Naive B cell (primary cell): ENCODE data around the gene TMEM135. TPM values are rescaled to one million over a fixed set of nuclear protein-coding genes. Genes with fewer than 3 reads are reported as not detected.
A peak's percentile ranks its signal among the peaks of the same experiment; 100 is the strongest.
"Not testable (repeated sequence)": the region's sequence is repeated elsewhere in the genome, so short reads cannot be mapped to it uniquely, and the experiment has no call there.

ENCODE experiments used
- ATAC-seq, 2 donors: fragments of 150-1000 bp; cut with Tn5 transposase; 2 replicates each; pipeline ENCODE4 v1.10.0; 2021; ENCODE audit warnings: low read depth in 2 of 2, mild to moderate bottlenecking in 2 of 2, moderate library complexity in 2 of 2
- DNase-seq: peaks from one replicate; pipeline ENCODE4 v3.0.0; 2022
- H3K27ac Mint-ChIP-seq, 6 donors: one replicate each; pipeline ENCODE4 v1.8.0; 2020 to 2022; ENCODE audit warnings: mild to moderate bottlenecking in 6 of 6, mixed read lengths in 6 of 6, moderate library complexity in 5 of 6, inconsistent platforms in 2 of 6
- H3K27me3 Mint-ChIP-seq, 3 donors: one replicate each; pipeline ENCODE4 v1.8.0; 2021 to 2022; ENCODE audit warnings: mixed read lengths in 3 of 3, mild to moderate bottlenecking in 1 of 3
- H3K36me3 Mint-ChIP-seq, 2 donors: one replicate each; pipeline ENCODE4 v1.8.0; 2020 to 2022; ENCODE audit warnings: mixed read lengths in 2 of 2, inconsistent platforms in 1 of 2, mild to moderate bottlenecking in 1 of 2
- H3K4me1 Mint-ChIP-seq, 3 donors: one replicate each; pipeline ENCODE4 v1.8.0; 2020 to 2022; ENCODE audit warnings: mixed read lengths in 3 of 3, inconsistent platforms in 1 of 3, mild to moderate bottlenecking in 1 of 3, moderate library complexity in 1 of 3
- H3K4me3 Mint-ChIP-seq, 8 donors: one replicate each; pipeline ENCODE4 v1.8.0; 2020 to 2022; ENCODE audit warnings: mild to moderate bottlenecking in 8 of 8, mixed read lengths in 8 of 8, moderate library complexity in 8 of 8, inconsistent platforms in 2 of 8
- H3K9me3 Mint-ChIP-seq, 7 donors: one replicate each; pipeline ENCODE4 v1.8.0; 2020 to 2022; ENCODE audit warnings: mixed read lengths in 7 of 7, mild to moderate bottlenecking in 5 of 7, inconsistent platforms in 2 of 7, moderate library complexity in 1 of 7
- polyA plus RNA-seq, 6 donors: library from polyadenylated mRNA; unstranded; fragments of 300-500 nt; fragmentation: Illumina TruSeq; gene quantifications; one replicate each; pipeline ENCODE4 v1.2.3, GENCODE V29; 2021; ENCODE audit warnings: low read depth in 6 of 6

TMEM135 gene
- polyA plus RNA-seq, 6 donors from 2014 or later: 1.1 to 12.2 (median 4.2) TPM

DNA sequence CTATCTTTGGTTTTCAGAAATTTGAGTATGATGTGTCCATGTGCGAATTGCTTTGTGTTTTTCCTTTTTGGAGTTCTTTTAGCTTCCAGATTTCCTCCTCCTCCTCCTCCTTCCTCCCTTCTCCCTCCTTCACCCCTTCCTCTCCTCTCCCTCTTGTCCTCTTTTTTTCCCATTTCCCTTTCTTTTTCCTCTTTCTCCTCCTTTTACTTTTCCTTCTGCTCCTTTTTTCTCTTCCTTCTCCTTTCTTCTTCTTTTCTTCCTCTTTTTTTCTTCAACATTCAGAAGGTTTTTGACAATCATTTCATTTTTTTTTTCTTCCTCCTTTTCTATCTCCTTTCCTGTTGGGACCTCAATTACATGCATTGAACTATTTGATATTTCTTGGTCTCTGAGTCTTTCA is 104.9 kb downstream of the TMEM135 start:
- Mint-ChIP-seq H3K9me3 (peaks cover 3 to 25% (median 16%) of the 10 kb centered on the region in 7 donors), H3K36me3 (peaks cover 0 to 26% of the 10 kb centered on the region in 2 donors), H3K27ac (peak overlapping the region in 3 of 6 donors; percentile 13 to 94 (median 82)), H3K4me1 (peaks cover 4 to 20% (median 13%) of the 10 kb centered on the region in 3 donors), H3K27me3 (no peaks in the 10 kb centered on the region), H3K4me3 (no peak overlapping the region)
- no peak for ATAC-seq
- DNase-seq: no peak

DNA sequence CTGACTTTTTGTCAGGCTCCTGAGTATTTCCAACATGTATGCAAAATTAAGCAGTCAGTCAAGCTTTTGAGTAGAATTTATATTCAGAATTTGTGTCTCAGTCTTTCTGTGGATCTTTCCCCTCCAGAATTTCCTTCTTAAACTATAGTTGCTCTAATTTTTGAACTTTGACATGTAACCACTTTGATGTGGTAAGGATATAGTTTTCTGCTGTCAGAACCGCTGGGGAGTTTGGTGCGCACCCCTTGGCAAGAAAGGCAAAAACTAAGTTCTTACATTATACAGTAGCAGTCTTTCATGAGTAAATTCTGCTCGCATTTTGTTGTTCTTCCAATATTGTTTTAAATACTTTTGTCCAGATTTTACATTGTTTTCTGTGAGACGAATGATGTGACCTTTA is 105.9 kb downstream of the TMEM135 start:
- H3K9me3 Mint-ChIP-seq: peaks cover 3 to 20% (median 16%) of the 10 kb centered on the region in 7 donors
- H3K4me1 Mint-ChIP-seq: peaks cover 4 to 20% (median 13%) of the 10 kb centered on the region in 3 donors
- ATAC-seq: no peak
- no peak for DNase-seq
- no peaks in the 10 kb centered on the region for H3K27me3 Mint-ChIP-seq
- no peak overlapping the region for H3K4me3 Mint-ChIP-seq
- H3K36me3 Mint-ChIP-seq: peaks cover 0 to 23% of the 10 kb centered on the region in 2 donors
- H3K27ac Mint-ChIP-seq: no peak overlapping the region

DNA sequence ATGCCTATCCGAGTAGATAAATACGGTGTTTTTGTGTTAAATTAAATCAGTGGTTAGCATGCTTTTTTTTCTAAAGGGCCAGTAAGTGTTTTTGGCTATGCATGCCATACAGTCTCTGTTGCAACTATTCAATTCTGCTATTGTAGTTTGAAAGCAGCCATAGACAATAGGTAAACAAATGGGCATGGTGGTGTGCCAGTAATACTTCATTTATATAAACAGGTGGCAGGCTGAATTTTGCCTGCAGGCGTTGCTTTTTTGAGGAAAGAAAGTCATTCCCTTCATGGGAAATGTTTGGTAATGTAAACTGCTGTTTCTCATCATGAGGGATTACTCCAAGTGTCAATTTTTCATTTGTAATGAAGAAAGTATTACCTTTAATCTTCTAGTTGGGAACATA is 106.5 kb downstream of the TMEM135 start:
- Mint-ChIP-seq H3K27ac (no peak overlapping the region), H3K9me3 (peaks cover 3 to 17% (median 11%) of the 10 kb centered on the region in 7 donors), H3K4me3 (no peak overlapping the region), H3K4me1 (peaks cover 4 to 20% (median 16%) of the 10 kb centered on the region in 3 donors), H3K36me3 (peaks cover 0 to 17% of the 10 kb centered on the region in 2 donors), H3K27me3 (no peaks in the 10 kb centered on the region)
- ATAC-seq: no peak
- no peak for DNase-seq

DNA sequence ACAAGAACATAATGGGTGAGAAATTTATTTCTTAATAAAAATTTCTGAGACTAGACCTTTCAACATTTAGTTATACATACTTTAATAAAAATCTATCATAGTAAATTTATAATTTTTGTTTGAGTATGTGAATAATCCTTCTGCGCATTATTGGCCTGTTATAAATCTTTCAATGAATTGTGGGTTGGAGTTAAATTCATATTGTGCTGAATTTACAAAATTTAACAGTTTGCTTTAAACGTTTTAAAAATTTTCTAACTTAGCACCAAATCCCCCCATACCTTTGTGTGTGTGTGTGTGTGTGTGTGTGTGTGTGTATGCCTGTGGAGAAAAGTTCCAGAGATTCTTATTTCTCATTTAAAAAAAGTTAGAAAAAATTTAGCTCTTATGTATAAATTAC is 111.0 kb downstream of the TMEM135 start:
- no peaks in the 10 kb centered on the region for H3K27me3 Mint-ChIP-seq
- H3K4me3 Mint-ChIP-seq: no peak overlapping the region
- H3K36me3 Mint-ChIP-seq: peaks cover 8 to 20% of the 10 kb centered on the region in 2 donors
- H3K27ac Mint-ChIP-seq: no peak overlapping the region
- DNase-seq (no peak), ATAC-seq (no peak)
- peaks cover 0 to 17% (median 4%) of the 10 kb centered on the region in 7 donors for H3K9me3 Mint-ChIP-seq
- peaks cover 4 to 28% (median 12%) of the 10 kb centered on the region in 3 donors for H3K4me1 Mint-ChIP-seq

DNA sequence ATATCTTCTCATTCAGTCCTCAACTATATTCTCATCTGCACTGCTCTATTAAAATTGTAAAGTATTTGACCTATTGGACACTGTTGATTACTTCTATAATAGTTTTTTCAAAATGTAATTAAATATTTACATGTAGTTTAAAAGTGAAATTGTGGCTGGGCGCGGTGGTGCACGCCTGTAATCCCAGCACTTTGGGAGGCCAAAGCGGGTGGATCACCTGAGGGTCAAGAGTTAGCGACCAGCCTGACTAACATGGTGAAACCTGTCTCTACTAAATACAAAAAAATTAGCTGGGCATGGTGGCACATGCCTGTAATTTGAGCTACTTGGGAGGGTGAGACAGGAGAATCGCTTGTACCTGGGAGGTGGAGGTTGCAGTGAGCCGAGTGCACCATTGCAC is 112.0 kb downstream of the TMEM135 start:
- not testable (repeated sequence) for DNase-seq, H3K27ac Mint-ChIP-seq, H3K4me3 Mint-ChIP-seq, ATAC-seq, H3K27me3 Mint-ChIP-seq
- peaks cover 0 to 17% (median 4%) of the 10 kb centered on the region in 7 donors for H3K9me3 Mint-ChIP-seq
- peaks cover 8 to 37% (median 20%) of the 10 kb centered on the region in 3 donors for H3K4me1 Mint-ChIP-seq
- H3K36me3 Mint-ChIP-seq: peaks cover 8 to 20% of the 10 kb centered on the region in 2 donors

DNA sequence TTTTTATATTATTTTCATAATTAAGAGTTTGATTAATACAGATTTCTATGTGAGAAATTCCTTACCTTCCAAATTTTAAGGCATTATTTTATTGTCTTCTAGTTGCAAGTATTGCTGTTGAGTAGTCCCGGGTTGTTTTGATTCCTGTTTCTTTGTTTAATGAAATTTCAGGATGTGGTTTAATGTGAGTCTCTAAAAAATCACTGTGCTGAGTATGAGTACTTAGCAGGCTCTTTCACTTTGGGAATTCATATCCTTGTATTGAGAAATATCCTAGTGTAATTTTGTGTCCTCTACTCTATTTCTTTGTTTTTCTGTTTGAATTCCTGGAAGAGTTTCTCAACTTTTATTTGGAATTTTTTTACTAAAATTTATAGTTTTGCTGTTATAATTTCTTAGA is 113.2 kb downstream of the TMEM135 start:
- Mint-ChIP-seq H3K4me1 (peaks cover 13 to 44% (median 15%) of the 10 kb centered on the region in 3 donors), H3K36me3 (peaks cover 8 to 12% of the 10 kb centered on the region in 2 donors), H3K9me3 (peaks cover 0 to 17% (median 4%) of the 10 kb centered on the region in 7 donors), H3K27ac (no peak overlapping the region), H3K4me3 (no peak overlapping the region), H3K27me3 (no peaks in the 10 kb centered on the region)
- ATAC-seq (no peak), DNase-seq (no peak)

DNA sequence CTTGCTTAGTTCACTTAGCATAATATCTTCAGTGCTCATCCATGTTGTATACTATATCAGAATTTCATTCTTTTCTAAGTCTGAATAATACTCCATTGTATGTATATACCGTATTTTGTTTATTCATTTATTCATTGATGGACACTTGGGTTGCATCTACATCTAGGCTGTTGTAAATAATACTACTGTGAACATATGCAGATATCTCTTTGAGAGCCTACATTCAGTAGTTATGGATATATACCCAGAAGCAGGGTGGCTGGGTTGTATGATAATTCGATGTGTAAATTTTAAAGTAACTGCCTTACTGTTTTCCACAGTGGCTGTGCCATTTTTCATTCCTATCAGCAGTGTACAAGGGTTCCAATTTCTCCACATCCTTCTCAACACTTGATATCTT is 116.5 kb downstream of the TMEM135 start:
- no peaks in the 10 kb centered on the region for H3K27me3 Mint-ChIP-seq
- peak overlapping the region in 1 of 6 donors; percentile 71 for H3K27ac Mint-ChIP-seq
- no peak for ATAC-seq
- peaks cover 17 to 52% (median 20%) of the 10 kb centered on the region in 3 donors for H3K4me1 Mint-ChIP-seq
- peaks cover 0 to 14% (median 4%) of the 10 kb centered on the region in 7 donors for H3K9me3 Mint-ChIP-seq
- H3K4me3 Mint-ChIP-seq: no peak overlapping the region
- H3K36me3 Mint-ChIP-seq: peaks cover 8 to 12% of the 10 kb centered on the region in 2 donors
- DNase-seq: no peak

DNA sequence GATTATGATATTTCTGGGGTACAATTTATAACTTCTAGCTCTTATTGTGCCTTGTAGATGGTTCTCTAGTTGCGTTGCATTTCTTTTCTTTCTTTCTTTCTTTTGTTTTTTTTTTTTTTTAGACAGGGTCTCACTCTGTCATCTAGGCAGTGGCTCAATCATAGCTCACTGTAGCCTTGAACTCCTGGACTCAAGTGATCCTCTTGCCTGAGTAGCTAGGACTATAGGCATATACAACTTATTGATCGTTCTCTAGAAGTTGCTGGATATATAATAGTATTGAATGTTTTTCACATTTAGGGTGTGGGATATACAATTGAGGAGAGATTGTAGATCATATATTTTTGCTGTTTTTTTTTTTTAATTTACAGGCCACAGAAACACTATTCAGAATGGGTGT is 119.2 kb downstream of the TMEM135 start:
- Mint-ChIP-seq H3K9me3 (peaks cover 0 to 2% (median 0%) of the 10 kb centered on the region in 7 donors), H3K27ac (peak overlapping the region in 1 of 6 donors; percentile 69), H3K4me1 (peaks cover 17 to 38% (median 19%) of the 10 kb centered on the region in 3 donors), H3K4me3 (no peak overlapping the region), H3K27me3 (no peaks in the 10 kb centered on the region), H3K36me3 (peaks cover 8% of the 10 kb centered on the region in 2 donors)
- ATAC-seq (no peak), DNase-seq (no peak)

DNA sequence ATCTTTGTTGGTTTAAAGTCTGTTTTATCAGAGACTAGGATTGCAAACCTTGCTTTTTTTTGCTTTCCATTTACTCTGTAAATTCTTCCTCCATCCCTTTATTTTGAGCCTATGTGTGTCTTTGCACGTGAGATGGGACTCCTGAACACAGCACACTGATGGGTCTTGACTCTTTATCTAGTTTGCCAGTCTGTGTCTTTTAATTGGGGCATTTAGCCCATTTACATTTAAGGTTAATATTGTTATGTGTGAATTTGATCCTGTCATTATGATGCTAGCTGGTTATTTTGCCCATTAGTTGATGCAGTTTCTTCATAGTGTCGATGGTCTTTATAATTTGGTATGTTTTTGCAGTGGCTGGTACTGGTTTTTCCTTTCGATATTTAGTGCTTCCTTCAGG is 131.3 kb downstream of the TMEM135 start:
- not testable (repeated sequence) for H3K4me3 Mint-ChIP-seq, DNase-seq, ATAC-seq, H3K4me1 Mint-ChIP-seq, H3K27me3 Mint-ChIP-seq
- Mint-ChIP-seq H3K9me3 (peaks cover 4 to 51% (median 40%) of the 10 kb centered on the region in 7 donors), H3K27ac (peak overlapping the region in 1 of 6 donors; percentile 50), H3K36me3 (peaks cover 34 to 44% of the 10 kb centered on the region in 2 donors)

DNA sequence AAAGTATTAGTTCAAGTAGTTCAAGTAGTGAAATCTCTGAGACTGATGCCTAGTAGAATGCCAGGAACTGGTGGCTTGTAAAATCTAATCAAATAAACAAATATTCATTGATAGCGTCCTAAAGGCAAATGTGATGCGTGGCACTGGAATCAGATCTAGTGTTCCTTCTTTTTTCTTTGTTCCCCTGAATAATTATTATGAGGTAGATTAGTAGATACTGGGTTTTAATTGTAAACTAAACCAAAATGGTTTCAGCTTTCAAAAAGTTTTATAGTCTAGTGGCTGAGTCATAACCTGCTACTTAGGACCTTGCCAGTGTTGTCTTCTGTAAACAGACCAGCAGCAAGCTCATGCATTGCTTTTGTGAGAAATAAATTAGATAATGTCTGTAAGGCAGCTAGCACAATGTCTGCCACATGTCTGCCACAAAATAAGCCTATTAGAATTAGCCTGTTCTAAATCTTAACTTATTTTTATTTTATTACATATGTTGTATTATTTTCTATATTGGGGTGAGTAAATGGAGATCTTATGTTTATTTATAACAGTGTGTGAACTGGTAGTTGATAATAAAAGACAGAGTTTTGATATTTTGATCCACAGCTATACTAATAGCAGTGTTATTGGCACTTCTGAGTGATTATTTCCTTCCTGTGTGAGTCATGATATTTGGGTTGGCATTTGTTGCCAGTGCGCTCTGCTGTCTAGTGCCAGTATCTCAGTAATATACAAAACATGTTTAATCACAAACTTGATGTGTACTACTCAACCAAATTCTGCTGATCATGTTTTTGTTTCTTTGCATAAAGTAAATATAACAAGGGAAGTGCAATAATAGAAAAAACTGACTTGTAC is 135.7 kb downstream of the TMEM135 start:
- ATAC-seq (no peak), DNase-seq (no peak)
- Mint-ChIP-seq H3K36me3 (peaks cover 37 to 44% of the 10 kb centered on the region in 2 donors), H3K27ac (no peak overlapping the region), H3K9me3 (peaks cover 4 to 34% (median 28%) of the 10 kb centered on the region in 7 donors), H3K4me3 (no peak overlapping the region), H3K27me3 (no peaks in the 10 kb centered on the region), H3K4me1 (peaks cover 2 to 10% (median 8%) of the 10 kb centered on the region in 3 donors)

DNA sequence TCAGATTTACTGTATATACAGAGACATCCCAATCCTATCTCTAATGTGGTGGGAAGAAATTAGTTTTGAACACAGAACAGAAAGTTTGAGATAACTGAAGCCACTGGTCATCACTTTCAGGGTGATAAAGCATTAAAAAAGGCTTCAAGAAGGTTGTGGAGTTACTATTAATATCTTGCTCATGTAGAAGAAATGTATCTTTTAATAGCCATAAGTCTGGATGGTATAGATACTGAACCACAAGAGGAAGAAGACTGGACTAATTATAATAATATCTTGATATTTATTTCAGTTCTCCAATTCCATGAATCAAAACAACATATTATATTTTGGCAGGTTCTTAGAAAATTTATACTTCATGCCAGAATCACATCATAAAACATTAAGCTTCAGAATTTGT is 137.1 kb downstream of the TMEM135 start:
- no peak for ATAC-seq
- Mint-ChIP-seq H3K27ac (no peak overlapping the region), H3K9me3 (peaks cover 4 to 21% (median 17%) of the 10 kb centered on the region in 7 donors), H3K36me3 (peaks cover 37 to 39% of the 10 kb centered on the region in 2 donors), H3K4me3 (no peak overlapping the region), H3K27me3 (no peaks in the 10 kb centered on the region), H3K4me1 (peaks cover 0 to 10% (median 8%) of the 10 kb centered on the region in 3 donors)
- no peak for DNase-seq

DNA sequence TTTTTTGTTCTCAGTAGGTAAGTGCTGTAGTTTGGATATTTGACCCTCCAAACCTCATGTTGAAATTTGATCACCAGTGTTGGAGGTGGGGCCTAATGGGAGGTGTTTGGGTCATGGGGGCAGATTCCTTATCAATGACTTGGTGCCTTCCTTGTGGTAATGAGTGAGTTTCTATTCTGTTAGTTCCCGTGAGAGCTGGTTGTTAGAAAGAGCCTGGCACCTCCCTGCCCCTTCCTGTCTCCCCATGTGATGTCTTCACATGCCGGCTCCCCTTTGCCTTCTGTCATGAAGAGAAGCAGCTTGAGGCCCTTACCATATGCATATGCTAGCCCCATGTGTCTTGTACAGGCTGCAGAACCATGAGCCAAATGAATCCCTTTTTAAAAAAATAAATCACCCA is 138.3 kb downstream of the TMEM135 start:
- no peak for DNase-seq
- Mint-ChIP-seq H3K4me1 (peaks cover 0 to 10% (median 4%) of the 10 kb centered on the region in 3 donors), H3K27ac (peak overlapping the region in 1 of 6 donors; percentile 3), H3K36me3 (peaks cover 39 to 40% of the 10 kb centered on the region in 2 donors), H3K27me3 (no peaks in the 10 kb centered on the region), H3K9me3 (peaks cover 3 to 15% (median 13%) of the 10 kb centered on the region in 7 donors), H3K4me3 (peak overlapping the region in 1 of 8 donors; percentile 45)
- ATAC-seq: no peak

DNA sequence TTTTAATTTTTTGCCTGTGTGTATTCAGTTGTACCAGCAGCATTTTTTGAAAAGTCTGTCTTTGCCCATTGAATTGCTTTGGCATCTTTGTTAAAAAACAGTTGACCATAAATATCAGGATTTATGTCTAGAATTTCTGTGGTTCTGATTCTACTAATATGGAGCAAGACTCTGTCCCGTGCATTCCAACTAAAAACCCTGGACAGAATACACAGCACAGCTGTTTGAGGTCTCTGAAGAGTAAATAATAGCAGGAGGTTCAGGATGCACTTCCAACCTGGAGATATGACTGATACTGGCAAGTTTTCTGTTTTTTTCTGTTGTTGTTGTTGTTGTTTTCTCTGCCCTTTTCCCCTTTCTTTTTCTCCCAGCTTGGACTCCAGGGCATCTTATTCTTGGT is 141.9 kb downstream of the TMEM135 start:
- DNase-seq (no peak), ATAC-seq (no peak)
- no peak overlapping the region for H3K27ac Mint-ChIP-seq
- H3K4me3 Mint-ChIP-seq: no peak overlapping the region
- H3K27me3 Mint-ChIP-seq: no peaks in the 10 kb centered on the region
- H3K9me3 Mint-ChIP-seq: peaks cover 3 to 15% (median 13%) of the 10 kb centered on the region in 7 donors
- H3K36me3 Mint-ChIP-seq: peaks cover 39 to 40% of the 10 kb centered on the region in 2 donors
- peaks cover 0 to under 1% (median 0%) of the 10 kb centered on the region in 3 donors for H3K4me1 Mint-ChIP-seq

DNA sequence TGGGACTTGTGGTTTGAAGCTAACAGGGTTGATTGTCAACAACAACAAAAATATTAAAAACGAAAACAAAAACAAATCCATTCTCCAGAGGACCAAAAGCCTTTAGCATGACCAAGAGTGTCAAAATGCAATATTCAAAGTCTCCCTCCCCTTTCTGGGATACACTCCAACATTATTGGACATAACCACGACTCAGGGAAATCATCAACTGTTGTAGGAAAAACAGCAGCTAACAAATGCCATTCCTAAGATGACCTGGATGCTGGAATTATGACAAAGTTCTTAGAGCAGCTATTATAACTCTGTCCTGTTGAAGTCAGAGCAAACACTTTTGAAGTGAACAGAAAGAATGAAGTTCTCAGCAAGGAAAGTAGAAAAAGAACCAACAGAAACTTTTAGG is 143.0 kb downstream of the TMEM135 start:
- Mint-ChIP-seq H3K27me3 (no peaks in the 10 kb centered on the region), H3K9me3 (peaks cover 3 to 15% (median 13%) of the 10 kb centered on the region in 7 donors), H3K4me3 (no peak overlapping the region), H3K27ac (no peak overlapping the region), H3K4me1 (no peaks in the 10 kb centered on the region), H3K36me3 (peaks cover 39 to 40% of the 10 kb centered on the region in 2 donors)
- DNase-seq: no peak
- no peak for ATAC-seq
